ENCODE data around the gene GPR39. TPM values are rescaled to one million over a fixed set of nuclear protein-coding genes. Genes with fewer than 3 reads are reported as not detected.
A peak's percentile ranks its signal among the peaks of the same experiment; 100 is the strongest.

GPR39 gene
- total RNA-seq, 1 donor from 2014 or later, result not detected

DNA sequence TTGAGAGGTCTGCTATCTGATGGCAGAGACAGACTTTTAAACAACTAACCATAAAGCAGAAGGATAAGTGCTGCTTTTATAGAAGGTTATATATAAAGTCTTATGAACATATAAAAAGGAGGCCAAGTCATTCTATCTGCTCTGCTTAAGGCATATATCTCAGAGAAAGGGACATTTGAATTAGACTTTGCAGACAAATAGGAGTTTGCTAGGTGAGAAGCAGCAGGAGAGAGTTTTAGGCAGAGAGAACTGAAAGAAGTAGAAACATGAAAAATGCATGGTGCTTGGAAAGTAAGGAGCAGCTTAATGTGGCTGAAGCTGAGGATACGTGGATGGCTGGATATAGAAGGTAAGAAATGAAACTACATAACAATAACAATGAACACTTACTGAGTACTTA lies 188.0 kb downstream of the GPR39 start:
- Histone ChIP-seq H3K27me3 (no peaks in the 10 kb centered on the region), H3K36me3 (no peaks in the 10 kb centered on the region), H3K27ac (no peak overlapping the region), H3K4me3 (no peak overlapping the region), H3K4me1 (no peaks in the 10 kb centered on the region), H3K9me3 (no peaks in the 10 kb centered on the region)
- TF ChIP-seq POLR2A (IDR thresholded peaks at IDR 0.05), result no peak
- no peak for TF ChIP-seq POLR2AphosphoS5 (IDR thresholded peaks at IDR 0.05; ENCODE audit: insufficient read depth in 1 of 2, low read depth in 1 of 2)
- TF ChIP-seq, protein P1, sequence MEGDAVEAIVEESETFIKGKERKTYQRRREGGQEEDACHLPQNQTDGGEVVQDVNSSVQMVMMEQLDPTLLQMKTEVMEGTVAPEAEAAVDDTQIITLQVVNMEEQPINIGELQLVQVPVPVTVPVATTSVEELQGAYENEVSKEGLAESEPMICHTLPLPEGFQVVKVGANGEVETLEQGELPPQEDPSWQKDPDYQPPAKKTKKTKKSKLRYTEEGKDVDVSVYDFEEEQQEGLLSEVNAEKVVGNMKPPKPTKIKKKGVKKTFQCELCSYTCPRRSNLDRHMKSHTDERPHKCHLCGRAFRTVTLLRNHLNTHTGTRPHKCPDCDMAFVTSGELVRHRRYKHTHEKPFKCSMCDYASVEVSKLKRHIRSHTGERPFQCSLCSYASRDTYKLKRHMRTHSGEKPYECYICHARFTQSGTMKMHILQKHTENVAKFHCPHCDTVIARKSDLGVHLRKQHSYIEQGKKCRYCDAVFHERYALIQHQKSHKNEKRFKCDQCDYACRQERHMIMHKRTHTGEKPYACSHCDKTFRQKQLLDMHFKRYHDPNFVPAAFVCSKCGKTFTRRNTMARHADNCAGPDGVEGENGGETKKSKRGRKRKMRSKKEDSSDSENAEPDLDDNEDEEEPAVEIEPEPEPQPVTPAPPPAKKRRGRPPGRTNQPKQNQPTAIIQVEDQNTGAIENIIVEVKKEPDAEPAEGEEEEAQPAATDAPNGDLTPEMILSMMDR (IDR thresholded peaks at IDR 0.05), result no peak
- DNase-seq (ENCODE audit: extremely low spot score in 2 of 2), result peak in 1 of 2 donors; percentile 1
- intact Hi-C loops (cut with DNase I), result no loop called here

DNA sequence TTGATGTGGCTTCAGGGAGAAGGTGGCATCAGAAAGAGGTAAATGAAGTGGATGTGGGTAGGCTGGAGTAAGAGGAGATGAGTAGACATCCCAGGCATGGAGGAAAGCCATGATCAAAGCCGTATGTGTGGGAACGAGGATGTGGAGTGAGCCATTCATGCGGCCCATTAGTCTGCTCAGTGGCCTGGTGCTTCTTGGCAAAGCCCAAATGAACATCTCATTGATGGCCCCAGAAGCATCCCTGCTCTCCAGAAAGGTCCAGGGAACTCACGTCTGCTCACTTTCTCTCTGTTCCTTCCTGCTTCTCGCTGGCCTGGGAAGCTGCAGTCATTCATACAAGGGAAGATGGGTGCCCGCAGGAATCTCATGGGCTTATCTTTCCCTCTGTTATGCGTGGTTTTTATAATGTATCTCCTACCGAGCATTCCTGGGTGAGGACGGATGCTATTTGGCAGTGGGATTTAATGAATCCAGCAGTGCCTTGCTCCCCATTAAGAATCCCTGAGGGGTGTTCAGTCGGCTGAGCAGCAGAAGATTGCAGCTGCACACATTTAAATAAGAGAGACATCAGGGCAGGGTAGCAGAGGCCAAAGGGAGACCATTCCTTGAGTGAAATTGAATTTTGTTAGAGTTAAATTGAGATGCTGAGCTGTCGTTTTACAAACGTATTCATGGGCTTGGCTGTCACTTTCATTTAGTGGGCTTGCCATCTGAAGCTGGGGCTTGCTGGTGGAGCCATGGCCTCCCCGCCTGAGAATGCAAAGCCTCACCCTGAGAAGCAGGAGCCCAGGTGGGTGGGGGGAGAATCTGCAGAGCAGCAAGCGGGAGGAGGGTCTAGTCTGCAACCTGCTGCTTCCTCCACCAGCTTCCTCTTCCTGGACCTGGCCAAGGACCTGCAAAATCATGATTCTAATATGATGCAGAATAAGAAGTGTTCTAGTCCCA lies 188.9 kb downstream of the GPR39 start:
- intact Hi-C loops (cut with DNase I), result no loop called here
- TF ChIP-seq, protein P1 (IDR thresholded peaks at IDR 0.05), result no peak
- no peak for TF ChIP-seq POLR2AphosphoS5 (IDR thresholded peaks at IDR 0.05; ENCODE audit: insufficient read depth in 1 of 2, low read depth in 1 of 2)
- TF ChIP-seq POLR2A (IDR thresholded peaks at IDR 0.05), result no peak
- H3K27me3 ChIP-seq, result no peaks in the 10 kb centered on the region
- no peaks in the 10 kb centered on the region for H3K36me3 ChIP-seq
- no peaks in the 10 kb centered on the region for H3K4me1 ChIP-seq
- no peaks in the 10 kb centered on the region for H3K9me3 ChIP-seq
- no peak overlapping the region for H3K27ac ChIP-seq
- DNase-seq (ENCODE audit: extremely low spot score in 2 of 2), result peak in 1 of 2 donors; percentile 72
- H3K4me3 ChIP-seq, result no peak overlapping the region

DNA sequence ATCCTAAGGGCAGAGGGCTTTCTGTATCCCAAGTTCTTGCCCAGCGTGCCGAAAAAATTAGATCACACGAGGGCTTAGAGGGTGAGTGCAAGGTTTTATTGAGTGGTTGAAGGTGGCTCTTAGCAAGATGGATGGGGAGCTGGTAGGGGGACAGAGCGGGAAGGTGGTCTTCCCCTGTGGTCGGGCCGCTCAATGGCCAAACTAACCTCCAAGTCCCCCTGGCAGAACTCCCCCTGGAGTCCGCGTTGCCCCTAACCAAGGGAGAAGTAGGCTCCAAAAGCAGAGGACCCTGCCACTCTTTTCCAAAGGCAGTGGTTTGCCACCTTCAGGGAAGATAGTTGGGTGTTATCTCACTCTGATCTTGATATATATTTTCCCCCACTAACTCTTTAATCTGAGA lies 190.0 kb downstream of the GPR39 start:
- Histone ChIP-seq H3K9me3 (no peaks in the 10 kb centered on the region), H3K27ac (no peak overlapping the region), H3K4me1 (no peaks in the 10 kb centered on the region), H3K36me3 (no peaks in the 10 kb centered on the region), H3K27me3 (no peaks in the 10 kb centered on the region), H3K4me3 (no peak overlapping the region)
- no peak for DNase-seq (ENCODE audit: extremely low spot score in 2 of 2)
- TF ChIP-seq POLR2AphosphoS5 (IDR thresholded peaks at IDR 0.05; ENCODE audit: insufficient read depth in 1 of 2, low read depth in 1 of 2), result no peak
- TF ChIP-seq, protein P1 (IDR thresholded peaks at IDR 0.05), result no peak
- intact Hi-C loops (cut with DNase I), result no loop called here

DNA sequence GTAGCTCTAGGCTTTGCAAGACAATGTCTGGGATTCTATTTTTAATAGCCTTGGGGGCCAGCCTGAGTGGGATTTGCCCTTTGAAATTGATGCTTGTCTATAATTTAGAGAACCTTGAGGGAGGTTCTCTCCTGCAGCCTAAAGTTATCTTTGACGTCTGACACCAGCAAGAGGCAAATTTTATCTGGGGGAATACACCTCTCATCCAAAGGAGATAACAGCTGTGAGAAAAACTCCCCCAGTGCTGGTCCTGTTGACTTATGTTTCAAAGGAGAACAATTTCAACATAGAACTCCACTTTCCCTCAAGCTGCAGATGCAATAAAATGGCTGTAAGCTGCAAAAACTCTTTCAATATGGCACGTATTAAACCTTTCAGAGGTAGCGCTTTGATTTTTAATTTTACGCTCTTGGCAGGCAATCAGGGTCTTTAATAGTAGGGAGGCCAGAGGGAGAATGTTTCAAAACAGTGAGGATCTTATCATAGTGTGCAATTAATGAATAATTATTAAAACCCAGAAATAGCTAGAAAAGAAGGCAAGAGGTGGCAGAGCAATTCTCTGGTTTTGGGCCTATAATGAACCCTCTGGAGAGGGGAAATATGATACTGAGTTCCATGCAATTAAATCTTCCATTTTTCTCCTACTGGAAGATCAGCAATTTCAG lies 191.0 kb downstream of the GPR39 start:
- no peaks in the 10 kb centered on the region for H3K9me3 ChIP-seq
- no peaks in the 10 kb centered on the region for H3K4me1 ChIP-seq
- no peaks in the 10 kb centered on the region for H3K36me3 ChIP-seq
- no peaks in the 10 kb centered on the region for H3K27me3 ChIP-seq
- TF ChIP-seq POLR2A (IDR thresholded peaks at IDR 0.05) (no peak), POLR2AphosphoS5 (IDR thresholded peaks at IDR 0.05; ENCODE audit: insufficient read depth in 1 of 2, low read depth in 1 of 2) (no peak)
- TF ChIP-seq, protein P1 (IDR thresholded peaks at IDR 0.05), result no peak
- DNase-seq (ENCODE audit: extremely low spot score in 2 of 2), result no peak
- intact Hi-C loops (cut with DNase I), result no loop called here
- no peak overlapping the region for H3K4me3 ChIP-seq
- H3K27ac ChIP-seq, result no peak overlapping the region

All from vagina (tissue), 2 donors.